Epithelial cell of esophagus (primary cell): ENCODE measurements around the gene EVC.

ENCODE experiments used
- DNase-seq: peaks from one replicate; pipeline ENCODE4 v3.0.0; 2010; ENCODE audit warnings: low read depth
- H3K4me3 ChIP-seq: 2 replicates; pipeline ENCODE4 v1.5.1; 2011; ENCODE audit warnings: mild to moderate bottlenecking, low read length, control low read depth
- TF ChIP-seq, protein P1 (sequence below): IDR thresholded peaks from 2 replicates; pipeline ENCODE4 v1.5.1; 2011; ENCODE audit warnings: low read depth, mild to moderate bottlenecking, low read length, control low read depth, inconsistent platforms; ENCODE audit not compliant: insufficient read depth; ENCODE audit errors: missing control alignments

The EVC gene

DNA sequence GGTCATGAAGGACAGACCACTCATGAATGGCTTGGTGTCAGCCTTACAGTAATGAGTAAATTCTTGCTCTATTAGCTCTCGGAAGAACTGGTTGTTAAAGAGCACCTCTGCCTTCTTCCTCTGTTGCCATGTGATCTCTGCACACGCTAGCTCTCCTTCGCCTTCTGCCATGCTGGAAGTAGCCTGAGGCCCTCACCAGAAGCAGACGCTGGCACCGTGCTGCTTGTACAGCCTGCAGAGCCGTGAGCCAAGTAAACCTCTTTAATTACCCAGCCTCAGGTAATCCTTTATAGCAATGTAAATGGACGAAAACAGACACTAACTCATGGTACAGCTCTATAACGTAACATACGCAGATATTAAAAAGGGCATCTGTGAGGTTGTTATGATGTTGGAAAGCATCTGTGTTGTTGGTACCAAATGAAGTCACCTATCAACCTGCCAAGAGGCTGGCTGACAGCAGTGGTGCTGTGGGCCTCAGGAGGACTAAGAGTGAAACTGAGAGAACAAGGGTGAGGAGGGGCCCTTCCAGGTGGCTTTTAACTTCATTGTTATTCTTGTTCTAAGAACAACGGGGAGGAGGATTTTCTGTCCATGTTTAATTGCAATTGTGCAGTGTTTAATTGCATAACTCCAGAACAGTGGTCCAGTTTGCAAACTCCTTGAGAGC is 112.7 kb downstream of the EVC start:
- H3K4me3 ChIP-seq = no peak overlapping the region
- DNase-seq = no peak
- TF ChIP-seq, protein P1, sequence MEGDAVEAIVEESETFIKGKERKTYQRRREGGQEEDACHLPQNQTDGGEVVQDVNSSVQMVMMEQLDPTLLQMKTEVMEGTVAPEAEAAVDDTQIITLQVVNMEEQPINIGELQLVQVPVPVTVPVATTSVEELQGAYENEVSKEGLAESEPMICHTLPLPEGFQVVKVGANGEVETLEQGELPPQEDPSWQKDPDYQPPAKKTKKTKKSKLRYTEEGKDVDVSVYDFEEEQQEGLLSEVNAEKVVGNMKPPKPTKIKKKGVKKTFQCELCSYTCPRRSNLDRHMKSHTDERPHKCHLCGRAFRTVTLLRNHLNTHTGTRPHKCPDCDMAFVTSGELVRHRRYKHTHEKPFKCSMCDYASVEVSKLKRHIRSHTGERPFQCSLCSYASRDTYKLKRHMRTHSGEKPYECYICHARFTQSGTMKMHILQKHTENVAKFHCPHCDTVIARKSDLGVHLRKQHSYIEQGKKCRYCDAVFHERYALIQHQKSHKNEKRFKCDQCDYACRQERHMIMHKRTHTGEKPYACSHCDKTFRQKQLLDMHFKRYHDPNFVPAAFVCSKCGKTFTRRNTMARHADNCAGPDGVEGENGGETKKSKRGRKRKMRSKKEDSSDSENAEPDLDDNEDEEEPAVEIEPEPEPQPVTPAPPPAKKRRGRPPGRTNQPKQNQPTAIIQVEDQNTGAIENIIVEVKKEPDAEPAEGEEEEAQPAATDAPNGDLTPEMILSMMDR = no peak

DNA sequence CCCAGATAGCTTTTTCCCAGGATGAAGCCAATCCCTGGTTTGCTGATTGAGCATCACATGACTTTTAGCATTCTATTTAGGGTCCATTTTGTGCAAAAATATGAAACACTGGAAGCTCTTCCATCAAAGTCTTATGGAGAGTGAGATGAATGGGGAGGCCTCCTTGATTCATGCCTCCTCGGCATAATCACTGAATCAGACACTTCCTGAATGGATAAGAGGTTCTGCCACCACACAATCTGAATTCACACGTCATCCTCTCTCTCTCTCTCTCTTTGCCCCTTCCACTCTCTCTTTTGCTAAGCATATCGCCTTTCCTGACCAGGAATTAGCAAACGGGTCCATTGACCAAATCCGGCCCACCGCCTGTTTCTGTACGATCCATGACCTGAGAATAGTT is 113.2 kb downstream of the EVC start:
- TF ChIP-seq, protein P1 = no peak
- no peak overlapping the region for H3K4me3 ChIP-seq

DNA sequence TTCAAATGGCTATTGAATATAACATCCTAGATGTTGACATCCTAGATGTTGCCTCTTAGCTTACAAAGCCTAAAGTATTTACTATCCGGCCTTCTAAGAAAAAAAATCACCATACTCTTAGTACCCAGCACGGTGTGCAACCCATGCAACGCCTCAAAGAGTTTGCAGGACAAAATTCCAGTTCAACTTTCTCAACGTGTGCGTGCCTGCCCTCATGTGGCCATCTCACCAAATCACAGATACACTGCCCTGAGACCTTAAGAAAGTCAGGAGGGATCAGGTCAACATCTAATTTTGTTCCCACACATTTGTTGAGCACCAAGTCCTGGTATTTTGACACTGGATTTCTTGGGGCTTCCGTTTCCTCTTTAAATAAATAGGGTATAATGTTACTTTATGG is 113.6 kb downstream of the EVC start:
- TF ChIP-seq, protein P1 = peak; percentile 74
- H3K4me3 ChIP-seq = no peak overlapping the region
- peak; percentile 59 for DNase-seq

More for the DNA sequence above, 113.2 kb downstream of the EVC start:
- DNase-seq = no peak

DNA sequence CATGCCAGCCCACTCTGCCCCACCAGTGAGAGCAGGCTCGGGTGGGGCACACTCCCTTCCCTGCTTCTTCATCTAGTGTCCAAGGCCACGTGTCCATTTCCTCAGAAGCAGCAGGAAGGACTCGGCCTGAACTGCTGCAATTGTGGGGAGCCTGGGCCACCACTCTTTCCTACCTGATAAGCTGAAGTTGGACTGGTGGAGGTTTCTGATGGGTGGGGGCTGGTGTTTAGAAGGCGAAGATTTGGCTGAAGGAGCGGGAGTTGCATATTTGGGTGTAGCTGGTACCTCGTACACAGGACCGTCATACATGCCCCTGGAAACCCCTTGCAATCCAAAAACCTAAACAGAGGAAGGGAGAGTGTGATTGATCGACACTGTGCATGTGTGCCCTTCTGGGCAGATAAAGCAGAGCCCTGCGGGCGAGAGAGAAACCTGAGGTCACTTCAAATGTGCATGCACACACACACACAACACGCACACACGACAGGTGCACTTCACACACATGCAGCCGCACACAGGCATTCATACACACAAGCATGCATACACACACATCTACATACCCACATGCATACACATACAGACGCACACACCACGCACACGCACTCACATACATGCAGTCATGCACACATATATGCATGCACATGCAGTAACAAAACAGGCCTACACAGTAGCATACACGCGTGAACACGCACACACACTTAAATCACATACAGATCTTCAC is 114.5 kb downstream of the EVC start:
- TF ChIP-seq, protein P1 = no peak
- no peak overlapping the region for H3K4me3 ChIP-seq
- DNase-seq = no peak

DNA sequence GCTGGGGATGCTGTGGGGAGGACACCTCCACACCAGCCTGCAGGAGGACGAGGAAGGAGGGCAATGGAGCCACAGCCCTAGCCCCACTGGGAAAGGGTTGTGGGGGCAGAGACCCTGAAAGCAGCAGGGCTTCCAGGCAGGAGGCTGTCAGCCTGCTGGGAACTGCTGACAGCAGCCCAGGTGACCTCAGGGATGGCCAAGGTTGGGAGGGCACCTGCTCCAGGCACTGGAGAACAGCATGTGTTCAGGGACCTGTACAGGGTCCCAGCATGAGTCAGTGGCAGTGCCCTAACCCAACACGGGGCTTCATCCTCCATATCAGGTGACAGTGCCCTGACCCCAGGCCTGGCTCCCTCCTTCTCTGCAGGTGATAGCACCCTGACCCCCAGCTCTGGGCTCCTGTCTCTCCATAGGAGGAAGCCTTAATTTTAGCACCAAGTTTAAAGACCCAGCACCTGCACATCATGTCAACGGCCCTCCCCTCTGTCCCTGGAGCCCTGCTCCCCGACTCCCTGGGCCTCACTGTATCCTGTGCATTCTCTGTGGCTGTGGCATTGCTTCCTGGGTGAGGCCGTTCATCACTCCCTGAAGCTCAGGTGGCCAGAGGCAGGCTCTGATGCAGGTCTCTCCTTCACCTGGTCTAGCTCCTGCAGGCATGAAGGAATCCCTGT is 115.6 kb downstream of the EVC start:
- no peak for DNase-seq
- TF ChIP-seq, protein P1 = no peak
- no peak overlapping the region for H3K4me3 ChIP-seq

DNA sequence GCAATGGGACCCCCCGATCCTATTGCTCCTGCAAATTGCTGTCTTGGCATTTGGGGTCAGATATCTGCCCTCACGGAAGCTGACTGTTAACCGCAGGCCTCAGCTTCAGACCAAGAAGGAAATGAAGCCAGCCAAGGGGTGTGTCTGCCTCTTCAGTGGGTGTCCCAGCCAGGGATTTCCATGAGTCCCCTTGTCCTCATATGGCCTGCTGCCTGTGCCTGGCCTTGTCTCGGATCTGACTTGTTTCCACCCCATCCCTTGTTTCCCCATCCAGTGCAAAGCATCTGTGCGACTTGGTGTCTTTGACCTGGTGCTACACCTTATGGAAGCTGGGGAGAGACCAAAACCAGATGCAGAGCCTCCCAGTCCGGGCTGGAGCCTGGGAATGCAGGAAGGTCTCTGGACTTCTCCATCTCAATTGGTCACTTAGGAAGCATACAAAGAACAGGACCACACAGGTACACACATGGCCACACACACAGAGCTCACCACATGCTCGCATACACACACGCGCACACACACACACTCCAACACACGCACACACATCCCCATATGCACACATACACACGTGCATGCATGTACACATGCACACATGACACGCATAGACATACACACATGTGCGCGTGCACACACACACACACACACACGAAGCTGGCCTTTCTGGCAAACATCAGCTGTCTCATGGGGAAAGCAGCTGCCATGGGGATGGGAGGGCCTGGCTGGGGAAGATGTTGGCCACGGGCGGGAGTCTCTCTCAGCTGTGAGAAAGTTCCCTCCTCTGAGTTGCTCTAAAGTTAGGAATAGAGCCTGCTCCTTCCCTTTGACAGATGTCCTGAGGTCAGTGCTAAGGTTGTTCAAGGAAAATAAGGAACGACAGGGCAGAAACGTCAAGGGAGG is 116.4 kb downstream of the EVC start:
- no peak for DNase-seq
- H3K4me3 ChIP-seq = no peak overlapping the region
- TF ChIP-seq, protein P1 = no peak
